DND-41 (cell line): ENCODE measurements around the gene TTC16.

ENCODE experiments used
- ATAC-seq: fragments of 200-7000 bp; cut with Tn5 transposase; 3 replicates; pipeline ENCODE4 v1.9.1; 2021; ENCODE audit warnings: low read depth; ENCODE audit not compliant: insufficient read depth
- DNase-seq: peaks from one replicate; pipeline ENCODE4 v3.0.0-alpha.2; 2020
- H2AFZ ChIP-seq: 2 replicates; pipeline ENCODE4 v1.6.0; 2012; ENCODE audit warnings: low read depth, low read length
- H3K27ac ChIP-seq: 2 replicates; pipeline ENCODE4 v1.5.1; 2012; ENCODE audit warnings: low read length, inconsistent platforms
- H3K27me3 ChIP-seq: fragments of 200-600 bp; sonication (generic); 2 replicates; pipeline ENCODE4 v1.6.0; 2012; ENCODE audit warnings: low read length, mild to moderate bottlenecking, inconsistent platforms; ENCODE audit not compliant: insufficient read depth, poor library complexity
- H3K36me3 ChIP-seq: 2 replicates; pipeline ENCODE4 v1.5.1; 2012; ENCODE audit warnings: low read length, inconsistent platforms; ENCODE audit not compliant: insufficient read depth
- H3K4me1 ChIP-seq: 2 replicates; pipeline ENCODE4 v1.5.1; 2012; ENCODE audit warnings: mild to moderate bottlenecking, low read length; ENCODE audit not compliant: insufficient read depth
- H3K4me2 ChIP-seq: 2 replicates; pipeline ENCODE4 v1.6.0; 2012; ENCODE audit warnings: mild to moderate bottlenecking, moderate library complexity, low read length, inconsistent platforms; ENCODE audit not compliant: insufficient read depth
- H3K4me3 ChIP-seq, 2 experiments: fragments of 200-600 bp in 1 of 2; shearing (Covaris generic) in 1 of 2; 2 replicates each; pipeline ENCODE4 v1.5.1; 2012 to 2016; ENCODE audit warnings: inconsistent platforms in 2 of 2, low read length in 2 of 2, mild to moderate bottlenecking in 2 of 2, low read depth in 1 of 2, moderate library complexity in 1 of 2
- H3K79me2 ChIP-seq: 2 replicates; pipeline ENCODE4 v1.6.0; 2012; ENCODE audit warnings: low read length, inconsistent platforms; ENCODE audit not compliant: insufficient read depth
- H3K9ac ChIP-seq: 2 replicates; pipeline ENCODE4 v1.6.0; 2012; ENCODE audit warnings: low read depth, mild to moderate bottlenecking, inconsistent platforms, low read length, moderate library complexity
- H3K9me3 ChIP-seq: 2 replicates; pipeline ENCODE4 v1.5.1; 2012; ENCODE audit warnings: low read length, moderate library complexity, mild to moderate bottlenecking, inconsistent platforms; ENCODE audit not compliant: insufficient read depth, severe bottlenecking
- H4K20me1 ChIP-seq: 2 replicates; pipeline ENCODE4 v1.6.0; 2012; ENCODE audit warnings: low read length; ENCODE audit not compliant: insufficient read depth
- CTCF ChIP-seq: IDR thresholded peaks from 2 replicates; pipeline ENCODE4 v1.5.1; 2012; ENCODE audit warnings: borderline replicate concordance, low read length, moderate library complexity, mild to moderate bottlenecking; ENCODE audit not compliant: poor library complexity, severe bottlenecking; ENCODE audit errors: extremely low read depth
- EZH2 ChIP-seq: IDR thresholded peaks from 3 replicates; pipeline ENCODE4 v1.6.1; 2012; ENCODE audit warnings: borderline replicate concordance, low read depth, mild to moderate bottlenecking, moderate library complexity, low read length, inconsistent platforms; ENCODE audit not compliant: severe bottlenecking

TTC16 gene

DNA sequence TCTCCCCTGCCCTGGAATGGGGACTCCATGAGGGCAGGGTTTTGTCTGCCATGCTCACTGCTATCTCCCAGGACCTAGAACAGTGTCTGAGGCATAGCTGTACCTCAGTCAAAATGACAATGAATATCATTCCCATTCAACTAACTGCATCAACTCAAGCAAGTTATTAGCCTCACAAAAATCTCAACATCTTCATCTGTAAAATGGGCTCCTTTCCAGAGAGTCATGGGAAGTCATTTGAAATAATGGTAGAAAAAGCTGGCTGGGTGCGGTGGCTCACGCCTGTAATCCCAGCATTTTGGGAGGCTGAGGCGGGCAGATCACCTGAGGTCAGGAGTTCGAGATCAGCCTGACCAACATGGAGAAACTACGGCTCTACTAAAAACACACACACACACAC lies 53.2 kb downstream of the TTC16 start:
- DNase-seq = no peak
- Histone ChIP-seq H2AFZ (no peak overlapping the region), H4K20me1 (no peaks in the 10 kb centered on the region), H3K36me3 (no peaks in the 10 kb centered on the region), H3K79me2 (no peaks in the 10 kb centered on the region), H3K4me2 (no peak overlapping the region), H3K9me3 (no peaks in the 10 kb centered on the region), H3K27ac (no peak overlapping the region), H3K9ac (no peak overlapping the region), H3K4me1 (peaks cover 31% of the 10 kb centered on the region), H3K4me3 (no peak overlapping the region), H3K27me3 (no peaks in the 10 kb centered on the region)
- ATAC-seq = no peak
- TF ChIP-seq EZH2 (no peak), CTCF (no peak)

GRCh38 chr9:127769929-127770582 lies 54.2 kb downstream of the TTC16 start:
- Histone ChIP-seq H3K4me2 (peak overlapping the region; percentile 81), H4K20me1 (no peaks in the 10 kb centered on the region), H3K27ac (no peak overlapping the region; the same call in 1 of the 2 replicates), H3K9ac (peak overlapping the region; percentile 45; the same call in 1 of the 2 replicates), H3K4me3 (no peak overlapping the region), H3K36me3 (no peaks in the 10 kb centered on the region), H2AFZ (no peak overlapping the region), H3K4me1 (peaks cover 31% of the 10 kb centered on the region), H3K27me3 (no peaks in the 10 kb centered on the region), H3K79me2 (no peaks in the 10 kb centered on the region), H3K9me3 (no peaks in the 10 kb centered on the region)
- TF ChIP-seq CTCF = no peak
- no peak for TF ChIP-seq EZH2
- ATAC-seq (no peak), DNase-seq (no peak)

- peak overlapping the region in 1 of 2 experiments; percentile 55; a peak in 2 of 4 replicates for H3K4me3 ChIP-seq
- H3K4me2 ChIP-seq = peak overlapping the region; percentile 81
- peak overlapping the region; percentile 14; the same call in 1 of the 2 replicates for H3K27ac ChIP-seq
These were observed 54.7 kb downstream of the TTC16 start for GRCh38 chr9:127770583-127770904.

More at GRCh38 chr9:127770583-127770904, 54.7 kb downstream of the TTC16 start:
- Histone ChIP-seq H4K20me1 (no peaks in the 10 kb centered on the region), H2AFZ (no peak overlapping the region), H3K27me3 (no peaks in the 10 kb centered on the region), H3K79me2 (no peaks in the 10 kb centered on the region), H3K9me3 (no peaks in the 10 kb centered on the region), H3K9ac (peak overlapping the region; percentile 45; the same call in 1 of the 2 replicates), H3K36me3 (no peaks in the 10 kb centered on the region), H3K4me1 (peaks cover 32% of the 10 kb centered on the region)
- no peak for TF ChIP-seq CTCF
- TF ChIP-seq EZH2 = no peak
- ATAC-seq (no peak), DNase-seq (no peak)
